Subcutaneous preadipocyte (primary cell): ENCODE results near the gene MANSC1. TPM values are rescaled to one million over a fixed set of nuclear protein-coding genes. Genes with fewer than 3 reads are reported as not detected.

Source experiments
- small RNA-seq: library from RNA; depleted of rRNA; stranded (forward); fragments of <200 nt; gene quantifications from one replicate; pipeline ENCODE3, GENCODE V24; 2012
- total RNA-seq: library from RNA; depleted of rRNA; stranded (reverse); fragments of >200 nt; gene quantifications from 2 replicates; pipeline ENCODE4 v1.2.3, GENCODE V29; 2012

The MANSC1 gene
- total RNA-seq = 2.2 and 3.3 TPM in 2 replicates

GRCh38 chr12:12349711-12350665 is at the start of gene MANSC1:
MANSC1 (minus strand) TSS chr12:12350242; CDS start chr12:12343314, 6,928 bp downstream.

DNA sequence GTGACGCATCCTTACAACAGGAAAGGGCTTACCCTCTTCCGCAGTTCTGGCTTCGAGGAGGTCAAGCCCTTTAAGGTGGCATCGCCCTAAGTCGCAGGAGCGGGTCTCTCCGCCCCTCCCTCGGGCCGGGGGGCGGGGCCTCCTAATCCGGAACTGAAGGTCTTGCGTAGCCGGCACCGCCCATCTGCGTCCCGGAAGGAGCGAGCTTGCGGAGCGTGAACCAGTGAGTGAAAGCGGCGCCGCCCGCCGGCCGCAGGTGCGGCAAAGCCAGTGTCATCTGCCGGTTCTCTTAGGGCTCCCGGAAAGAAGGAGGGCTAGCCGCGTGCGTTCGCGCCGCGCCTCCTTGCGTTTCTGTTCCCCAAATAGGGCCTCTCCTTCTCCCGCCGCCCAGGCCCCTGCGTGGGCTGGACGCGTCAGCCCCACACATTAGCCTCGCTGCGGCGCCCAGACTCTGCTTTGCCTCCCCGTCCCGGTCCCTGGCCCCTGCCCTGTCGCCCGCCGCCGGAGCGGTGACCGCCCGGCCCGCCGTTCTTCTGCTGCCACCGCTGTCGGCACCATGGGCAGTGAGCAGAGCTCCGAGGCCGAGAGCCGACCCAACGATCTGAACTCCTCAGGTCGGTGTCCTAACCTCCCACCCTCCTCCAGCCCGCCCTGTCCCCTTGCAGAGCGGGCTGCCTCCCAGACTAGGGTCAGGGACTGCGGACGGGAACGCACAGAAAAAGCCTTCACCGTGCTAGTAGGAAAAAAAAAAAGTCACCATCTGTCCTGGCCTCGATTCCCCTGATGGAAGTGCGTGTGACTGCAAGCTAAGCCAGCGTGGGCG is 7.1 kb upstream of the MANSC1 start, which contains the start of gene BORCS5:
Gene BORCS5 (plus strand): TSS at position 183 of the 823 bp plus-strand sequence. CDS start 374 bp downstream, at position 557.

Small RNA genes within 50 kb of the gene (small RNA-seq; reads per million reads assigned to genes)
- not detected for gene RNU6-318P

Other genes starting within 250 kb of the MANSC1 start
- 18.7 and 35.0 TPM in 2 replicates for gene LRP6, start 83.2 kb downstream of the MANSC1 start, total RNA-seq
- gene BORCS5, start 6.8 kb upstream of the MANSC1 start, total RNA-seq = 13.5 and 19.5 TPM in 2 replicates
- gene DUSP16, start 212.6 kb upstream of the MANSC1 start, total RNA-seq = 5.7 and 6.2 TPM in 2 replicates